22Rv1 (cell line): ENCODE results near the gene CHAC2.

ENCODE experiments used
- H3K27ac ChIP-seq: fragments of 450-650 bp; 2 replicates; pipeline ENCODE4 v1.5.1; 2017
- ZFX ChIP-seq: fragments of 450-650 bp; IDR thresholded peaks from 2 replicates; pipeline ENCODE4 v1.6.1; 2017; ENCODE audit warnings: antibody characterized with exemption, borderline replicate concordance
- TF ChIP-seq, protein P1 (sequence below): fragments of 450-650 bp; IDR thresholded peaks from 2 replicates; pipeline ENCODE4 v1.5.1; 2017; ENCODE audit warnings: mild to moderate bottlenecking

Gene CHAC2

DNA sequence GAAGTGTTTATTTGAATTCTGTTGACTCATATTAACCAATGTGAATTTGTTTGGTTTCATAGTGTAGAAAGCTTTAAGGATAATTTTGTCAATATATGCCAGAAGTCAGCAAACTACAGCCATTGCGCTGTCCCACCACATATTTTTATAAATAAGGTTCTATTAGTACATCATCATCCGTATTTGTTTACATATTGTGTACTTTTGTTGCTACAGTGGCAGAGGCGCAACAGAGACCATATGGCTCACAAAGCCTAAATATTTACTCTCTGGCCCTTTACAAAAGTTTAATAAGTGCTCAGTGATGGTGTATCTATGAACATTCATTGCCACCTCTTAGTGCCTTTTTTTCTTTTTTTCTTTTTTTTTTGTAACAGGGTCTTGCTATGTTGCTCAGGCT lies 25.7 kb downstream of the CHAC2 start:
- no peak overlapping the region for H3K27ac ChIP-seq
- TF ChIP-seq ZFX: no peak

DNA sequence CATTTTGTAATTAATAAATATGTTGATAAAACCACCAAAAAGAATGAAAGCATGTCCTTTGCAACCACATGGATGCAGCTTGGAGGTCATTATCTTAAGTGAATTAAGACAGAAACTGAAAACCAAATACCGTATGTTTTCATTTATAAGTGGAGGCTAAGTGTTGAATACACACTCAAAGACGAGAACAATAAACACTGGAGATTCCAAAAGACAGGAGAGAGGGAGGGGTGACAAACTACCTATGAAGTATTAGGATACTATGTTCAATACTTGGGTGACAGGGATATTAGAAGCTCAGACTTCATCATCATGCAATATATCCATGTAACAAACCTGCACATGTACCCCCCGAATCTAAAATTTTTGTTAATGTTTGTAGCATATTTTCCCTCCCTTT lies 26.2 kb downstream of the CHAC2 start:
- no peak overlapping the region for H3K27ac ChIP-seq
- TF ChIP-seq, protein P1, sequence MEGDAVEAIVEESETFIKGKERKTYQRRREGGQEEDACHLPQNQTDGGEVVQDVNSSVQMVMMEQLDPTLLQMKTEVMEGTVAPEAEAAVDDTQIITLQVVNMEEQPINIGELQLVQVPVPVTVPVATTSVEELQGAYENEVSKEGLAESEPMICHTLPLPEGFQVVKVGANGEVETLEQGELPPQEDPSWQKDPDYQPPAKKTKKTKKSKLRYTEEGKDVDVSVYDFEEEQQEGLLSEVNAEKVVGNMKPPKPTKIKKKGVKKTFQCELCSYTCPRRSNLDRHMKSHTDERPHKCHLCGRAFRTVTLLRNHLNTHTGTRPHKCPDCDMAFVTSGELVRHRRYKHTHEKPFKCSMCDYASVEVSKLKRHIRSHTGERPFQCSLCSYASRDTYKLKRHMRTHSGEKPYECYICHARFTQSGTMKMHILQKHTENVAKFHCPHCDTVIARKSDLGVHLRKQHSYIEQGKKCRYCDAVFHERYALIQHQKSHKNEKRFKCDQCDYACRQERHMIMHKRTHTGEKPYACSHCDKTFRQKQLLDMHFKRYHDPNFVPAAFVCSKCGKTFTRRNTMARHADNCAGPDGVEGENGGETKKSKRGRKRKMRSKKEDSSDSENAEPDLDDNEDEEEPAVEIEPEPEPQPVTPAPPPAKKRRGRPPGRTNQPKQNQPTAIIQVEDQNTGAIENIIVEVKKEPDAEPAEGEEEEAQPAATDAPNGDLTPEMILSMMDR: no peak
- no peak for TF ChIP-seq ZFX

DNA sequence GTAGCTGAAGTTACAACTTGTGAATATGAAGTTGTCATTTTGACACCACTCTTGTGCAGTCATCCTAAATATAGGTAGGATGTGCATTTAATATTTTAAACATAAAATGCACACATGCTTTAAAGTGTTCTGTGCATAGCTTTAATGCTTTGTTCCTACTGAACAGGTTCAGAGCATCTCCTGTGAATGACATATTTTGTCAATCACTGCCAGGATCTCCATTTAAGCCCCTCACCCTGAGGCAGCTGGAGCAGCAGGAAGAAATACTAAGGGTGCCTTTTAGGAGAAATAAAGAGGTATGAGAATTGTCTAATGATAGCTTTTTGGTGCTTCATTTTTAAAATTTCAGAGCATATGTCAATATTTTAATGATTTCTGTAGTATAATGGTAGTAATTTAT lies 33.9 kb downstream of the CHAC2 start:
- TF ChIP-seq, protein P1: no peak
- no peak for TF ChIP-seq ZFX
- no peak overlapping the region for H3K27ac ChIP-seq

DNA sequence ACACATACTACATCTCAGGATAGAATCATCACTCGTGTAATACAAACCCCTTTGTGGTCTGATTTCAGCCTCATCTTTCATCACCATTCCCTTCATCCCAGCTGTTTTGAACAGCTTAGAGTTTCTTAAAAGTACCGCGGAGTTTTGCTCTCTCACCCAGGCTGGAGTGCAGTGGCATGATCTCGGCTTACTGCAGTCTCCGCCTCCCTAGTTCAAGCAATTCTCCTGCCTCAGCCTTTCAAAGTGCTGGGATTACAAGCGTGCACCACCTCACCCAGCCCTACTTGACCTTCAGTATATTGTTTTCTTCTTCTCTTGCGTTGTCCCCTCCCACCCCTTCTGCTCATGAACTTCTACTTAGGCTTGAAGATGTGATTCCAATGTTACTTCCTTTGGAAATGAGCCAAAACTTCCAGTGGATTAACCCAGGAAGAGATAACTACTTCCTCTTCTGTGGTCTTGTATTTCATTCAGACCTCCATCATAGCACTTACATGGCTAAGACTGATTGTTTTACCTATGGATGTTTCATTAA lies 35.1 kb downstream of the CHAC2 start:
- TF ChIP-seq, protein P1: no peak
- no peak for TF ChIP-seq ZFX
- no peak overlapping the region for H3K27ac ChIP-seq

DNA sequence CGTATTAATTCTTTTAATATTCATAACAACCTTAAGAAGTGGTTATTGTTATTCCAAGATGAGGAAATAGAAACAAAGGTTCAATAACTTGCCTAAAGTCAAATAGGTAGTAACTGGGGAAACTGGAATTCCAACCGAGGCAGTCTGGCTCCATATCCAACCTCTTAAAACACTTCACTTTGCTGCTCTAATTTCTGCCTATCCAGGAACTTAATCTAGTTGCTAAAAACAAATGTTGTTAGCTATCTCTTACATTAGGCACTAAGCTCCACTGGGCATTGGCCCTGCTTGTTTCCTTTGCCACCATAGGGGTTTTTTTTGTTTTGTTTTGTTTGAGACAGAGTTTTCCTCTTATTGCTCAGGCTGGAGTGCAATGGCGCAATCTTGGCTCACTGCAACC lies 44.0 kb downstream of the CHAC2 start:
- no peak for TF ChIP-seq ZFX

DNA sequence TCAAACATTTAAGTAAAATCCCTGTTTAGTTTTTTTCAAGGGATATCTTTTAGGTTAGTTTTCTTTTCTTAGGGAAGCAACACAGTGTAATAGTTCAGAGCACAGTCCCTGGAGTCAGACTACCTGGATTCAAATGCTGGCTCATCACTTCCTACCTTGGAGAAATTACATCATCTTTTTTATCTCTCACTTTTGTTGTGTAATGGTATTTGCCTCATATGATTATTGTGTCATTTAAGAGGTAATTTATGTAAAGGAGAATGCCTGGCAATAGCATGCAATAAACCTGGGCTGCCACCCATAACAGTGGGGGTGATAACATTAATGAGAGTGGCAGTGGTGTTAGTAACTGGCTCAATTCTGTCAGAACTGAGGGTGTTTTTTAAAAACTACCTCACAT lies 45.5 kb downstream of the CHAC2 start:
- TF ChIP-seq ZFX: no peak
- no peak overlapping the region for H3K27ac ChIP-seq

More for the DNA sequence above, 44.0 kb downstream of the CHAC2 start:
- H3K27ac ChIP-seq: no peak overlapping the region

DNA sequence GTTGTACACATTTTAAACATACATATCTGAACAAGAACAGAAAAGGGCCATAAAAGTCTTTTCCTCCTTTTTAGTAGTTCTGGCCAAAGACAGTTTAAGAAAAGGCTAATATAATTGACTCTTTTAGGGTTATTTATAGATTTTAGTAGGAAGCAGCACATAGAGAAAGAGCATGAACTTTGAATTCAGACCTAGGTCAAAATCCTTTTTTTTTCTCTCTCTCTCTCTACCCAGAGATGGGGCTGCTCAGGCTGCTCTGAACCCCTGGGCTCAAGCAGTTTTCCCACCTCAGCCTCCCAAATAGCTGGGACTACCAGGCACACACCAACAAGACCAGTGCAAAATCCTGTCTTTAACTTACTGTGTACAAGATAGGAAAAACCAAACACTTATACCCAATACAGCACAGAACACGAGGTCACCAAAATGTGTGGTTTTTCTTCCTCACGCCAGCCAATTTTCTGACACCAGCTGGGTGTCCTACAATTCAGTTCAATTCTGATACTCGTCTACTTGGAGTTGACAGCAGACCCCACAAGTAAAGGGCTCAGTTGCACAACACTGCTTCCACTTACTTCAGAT lies 51.3 kb downstream of the CHAC2 start:
- H3K27ac ChIP-seq: no peak overlapping the region
- TF ChIP-seq, protein P1: no peak
- no peak for TF ChIP-seq ZFX

DNA sequence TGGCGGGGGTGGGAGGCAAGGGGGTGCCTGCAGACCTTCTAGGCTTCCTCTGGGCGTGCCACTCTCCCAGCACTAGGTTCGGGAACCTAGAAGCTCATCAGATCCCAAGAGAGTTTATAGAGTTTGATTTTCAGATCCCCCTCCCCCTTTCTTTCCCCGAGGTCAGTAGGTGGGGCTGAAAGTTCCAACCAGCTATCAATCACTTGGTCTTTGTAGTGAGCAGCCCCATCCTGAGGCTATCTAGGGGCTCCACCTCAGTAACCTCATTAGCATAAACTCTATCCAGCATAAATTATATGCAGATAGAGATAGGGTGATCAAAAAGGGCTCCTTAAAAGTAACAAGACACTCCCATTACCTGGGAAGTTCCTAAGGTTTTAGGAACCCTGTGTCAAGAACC lies 52.0 kb downstream of the CHAC2 start:
- no peak overlapping the region for H3K27ac ChIP-seq
- TF ChIP-seq ZFX: no peak
- TF ChIP-seq, protein P1: no peak

DNA sequence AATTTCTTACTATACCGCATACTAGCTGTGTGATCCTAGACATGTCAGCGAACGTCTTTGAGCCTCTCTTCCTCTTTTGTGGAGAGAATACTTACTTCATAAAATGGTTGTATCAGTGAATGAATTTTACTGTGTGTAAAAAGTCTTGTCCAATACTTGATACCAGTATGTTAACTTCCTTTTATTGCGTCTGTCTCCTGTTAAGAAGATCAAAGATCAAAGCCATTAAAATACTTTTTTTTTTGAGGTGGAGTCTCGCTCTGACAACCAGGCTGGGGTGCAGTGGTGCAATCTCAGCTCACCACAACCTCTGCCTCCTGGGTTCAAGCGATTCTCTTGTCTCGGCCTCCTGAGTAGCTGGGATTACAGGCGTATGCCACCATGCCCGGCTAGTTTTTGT lies 52.4 kb downstream of the CHAC2 start:
- no peak overlapping the region for H3K27ac ChIP-seq
- no peak for TF ChIP-seq ZFX
- TF ChIP-seq, protein P1: no peak
